HG02763 (cell line): Measurements from ENCODE around the gene PCSK9.

Source experiments
- ATAC-seq: cut with Tn5 transposase; IDR thresholded peaks from one replicate; pipeline ENCODE4 v1.9.1; 2021; ENCODE audit warnings: mild to moderate bottlenecking, moderate library complexity; ENCODE audit not compliant: unreplicated experiment

PCSK9 gene

DNA sequence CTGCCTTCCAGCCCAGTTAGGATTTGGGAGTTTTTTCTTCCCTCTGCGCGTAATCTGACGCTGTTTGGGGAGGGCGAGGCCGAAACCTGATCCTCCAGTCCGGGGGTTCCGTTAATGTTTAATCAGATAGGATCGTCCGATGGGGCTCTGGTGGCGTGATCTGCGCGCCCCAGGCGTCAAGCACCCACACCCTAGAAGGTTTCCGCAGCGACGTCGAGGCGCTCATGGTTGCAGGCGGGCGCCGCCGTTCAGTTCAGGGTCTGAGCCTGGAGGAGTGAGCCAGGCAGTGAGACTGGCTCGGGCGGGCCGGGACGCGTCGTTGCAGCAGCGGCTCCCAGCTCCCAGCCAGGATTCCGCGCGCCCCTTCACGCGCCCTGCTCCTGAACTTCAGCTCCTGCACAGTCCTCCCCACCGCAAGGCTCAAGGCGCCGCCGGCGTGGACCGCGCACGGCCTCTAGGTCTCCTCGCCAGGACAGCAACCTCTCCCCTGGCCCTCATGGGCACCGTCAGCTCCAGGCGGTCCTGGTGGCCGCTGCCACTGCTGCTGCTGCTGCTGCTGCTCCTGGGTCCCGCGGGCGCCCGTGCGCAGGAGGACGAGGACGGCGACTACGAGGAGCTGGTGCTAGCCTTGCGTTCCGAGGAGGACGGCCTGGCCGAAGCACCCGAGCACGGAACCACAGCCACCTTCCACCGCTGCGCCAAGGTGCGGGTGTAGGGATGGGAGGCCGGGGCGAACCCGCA, at the start of gene PCSK9:
PCSK9 (plus strand) TSS at position 207 of the 741 bp plus-strand sequence; CDS start at position 497, 290 bp downstream.
- no peak for ATAC-seq

DNA sequence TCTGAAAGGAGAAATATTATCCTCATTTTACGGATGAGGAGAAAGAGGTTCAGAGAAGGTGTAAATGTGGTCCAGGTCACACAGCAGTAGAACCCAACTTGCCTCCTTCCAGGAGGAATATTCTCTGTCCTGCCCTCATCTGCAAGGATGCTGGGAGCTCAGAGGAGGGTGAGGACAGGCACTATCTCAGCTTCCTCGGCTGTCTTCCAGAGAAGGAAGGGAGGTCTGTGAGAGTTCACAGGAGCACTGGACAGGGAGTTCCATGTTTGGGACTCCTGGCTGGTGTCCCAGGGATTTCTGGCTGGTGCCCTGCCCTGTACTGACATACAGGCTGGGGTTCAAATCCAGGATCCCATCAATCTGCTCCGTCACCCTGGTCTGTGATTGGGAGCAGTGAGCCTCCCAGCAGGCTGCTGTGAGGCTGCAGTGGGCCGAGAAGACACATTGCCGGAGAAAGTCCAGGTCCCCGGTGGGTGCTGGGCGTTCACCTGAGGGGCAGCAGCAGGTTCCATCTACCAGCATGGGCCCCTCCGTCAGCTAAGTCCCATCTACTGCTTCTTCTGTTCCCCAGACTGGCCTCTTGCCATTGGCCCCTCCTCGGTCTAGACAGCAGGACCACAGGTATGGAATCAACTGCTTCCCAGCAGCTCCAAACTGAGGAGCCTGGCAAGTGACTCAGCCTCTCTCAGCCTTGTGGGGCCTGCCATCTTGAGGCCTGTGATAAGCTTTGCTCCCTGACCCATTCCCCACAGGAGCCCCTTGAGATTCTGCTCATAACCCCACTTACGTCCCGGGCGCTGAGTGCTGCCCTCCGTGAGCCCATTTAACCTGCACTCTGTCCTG, 49.2 kb upstream of the PCSK9 start:
- ATAC-seq, result no peak

DNA sequence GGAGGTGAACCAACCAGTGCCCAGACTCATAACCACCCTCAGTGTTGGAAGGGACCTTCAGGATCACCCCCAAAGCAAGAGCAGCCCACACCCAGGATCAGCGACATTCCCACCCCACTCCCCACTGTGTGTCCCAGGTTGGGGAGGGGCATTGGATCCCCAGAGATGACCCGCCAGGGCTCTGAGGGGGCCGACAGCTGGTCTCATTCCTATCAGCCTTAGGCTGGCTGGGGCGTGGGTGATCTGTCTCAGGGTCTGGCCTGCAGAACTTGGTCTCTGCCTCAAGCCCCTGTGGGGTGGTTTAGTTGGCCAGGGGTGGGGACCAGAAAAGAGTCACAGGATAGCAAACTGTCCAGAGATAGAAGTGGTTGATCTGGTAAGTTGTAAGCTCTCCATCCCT, 48.4 kb upstream of the PCSK9 start:
- no peak for ATAC-seq

DNA sequence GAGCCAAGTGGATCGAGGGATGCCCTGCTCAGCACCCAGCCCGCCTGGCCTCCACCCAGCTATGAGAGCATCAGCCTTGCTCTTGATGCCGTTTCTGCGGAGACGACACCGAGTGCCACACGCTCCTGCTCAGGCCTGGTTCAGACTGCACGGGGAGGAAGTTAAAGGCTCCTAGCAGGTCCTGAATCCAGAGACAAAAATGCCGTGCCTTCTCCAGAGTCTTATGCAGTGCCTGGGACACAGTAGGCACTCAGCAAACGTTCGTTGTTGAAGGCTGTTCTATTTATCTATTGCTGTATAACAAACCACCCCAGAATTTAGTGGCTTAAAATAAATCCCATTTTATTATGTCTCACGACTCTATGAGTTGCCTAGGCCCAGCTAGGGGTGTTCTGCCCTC, 47.4 kb upstream of the PCSK9 start:
- no peak for ATAC-seq

DNA sequence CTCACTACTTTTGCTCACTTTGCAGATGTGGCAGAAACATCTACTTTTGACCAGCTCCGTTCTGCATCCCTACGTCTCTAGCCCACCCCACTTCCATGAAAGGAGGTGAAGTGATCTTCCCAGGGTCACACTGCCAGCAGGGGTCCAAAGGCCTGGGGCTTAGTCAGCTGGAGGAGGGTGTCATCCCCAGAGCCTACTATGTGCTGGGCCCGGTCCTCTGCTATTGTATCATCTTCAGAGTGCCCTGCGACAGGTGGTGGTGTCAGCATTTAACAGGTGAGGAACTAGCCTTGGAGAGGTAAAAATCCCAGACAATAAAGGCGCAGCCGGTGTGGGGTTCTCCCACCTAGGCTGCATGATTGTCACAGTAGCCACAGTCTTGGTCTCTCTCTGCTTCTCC, 46.2 kb upstream of the PCSK9 start:
- no peak for ATAC-seq

DNA sequence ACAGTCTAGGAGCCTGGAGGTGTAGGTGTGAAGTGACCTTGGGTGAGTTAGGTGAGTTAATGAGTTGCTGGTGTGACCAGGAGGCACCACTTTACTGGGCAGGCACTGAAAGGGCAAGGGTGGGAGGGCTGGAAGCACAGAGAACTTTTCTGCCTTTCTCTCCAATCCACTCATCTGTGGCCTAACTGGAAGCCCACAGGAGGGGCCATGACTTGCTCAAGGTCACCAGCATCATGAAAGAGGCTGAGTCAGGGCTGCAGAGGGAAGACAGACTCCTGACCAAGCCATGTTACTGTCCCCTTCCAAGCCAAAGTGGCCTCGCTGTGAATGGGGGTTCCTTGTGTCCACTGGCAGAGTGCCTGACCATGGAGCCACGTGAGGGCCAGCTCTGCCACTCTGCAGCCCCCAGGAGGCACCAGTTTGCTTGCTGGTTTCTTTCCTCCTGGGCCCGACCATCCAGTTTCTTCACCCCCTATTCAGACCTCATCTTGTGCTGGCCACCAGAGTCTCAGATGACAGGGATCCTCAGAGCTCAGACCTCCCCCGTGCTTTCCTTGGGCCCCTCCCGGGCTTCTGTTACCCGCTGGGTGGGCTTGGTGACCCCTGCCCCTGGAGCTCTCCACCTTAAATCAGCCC, 44.9 kb upstream of the PCSK9 start:
- ATAC-seq, result no peak

DNA sequence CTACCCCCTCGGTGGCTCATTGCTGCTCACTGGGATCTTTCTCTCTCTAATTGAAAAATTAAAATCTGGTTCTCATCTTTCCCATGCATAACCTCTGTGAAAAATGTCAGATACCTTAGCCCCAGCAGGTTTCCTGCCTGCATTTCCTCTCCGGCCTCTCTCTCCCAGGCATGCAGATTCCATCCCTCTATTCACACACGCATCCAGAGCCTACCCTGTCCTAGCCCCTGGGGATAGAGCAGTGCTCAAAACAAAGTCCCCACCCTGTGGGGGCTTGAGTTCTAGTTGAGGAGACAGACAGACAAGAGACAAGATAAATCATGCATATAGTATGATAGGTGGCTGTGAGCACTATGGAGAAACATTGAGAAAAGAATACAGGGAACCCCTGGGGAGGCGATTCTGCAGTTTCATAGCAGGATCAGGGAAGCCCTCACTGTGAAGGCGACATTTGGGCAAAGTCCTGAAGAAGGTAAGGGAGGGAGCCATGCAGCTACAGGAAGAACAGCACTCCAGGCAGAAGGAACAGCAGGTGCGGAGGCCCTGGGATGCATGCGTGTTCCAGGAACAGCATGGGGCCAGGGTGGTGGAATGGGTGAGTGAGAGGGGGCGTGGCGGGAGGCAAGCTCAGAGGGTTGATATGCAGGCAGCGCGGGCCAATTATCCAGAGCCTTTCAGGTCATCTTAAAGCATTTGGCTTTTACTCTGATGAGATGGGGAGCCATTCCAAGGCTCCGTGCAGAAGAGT, 44.2 kb upstream of the PCSK9 start:
- no peak for ATAC-seq

DNA sequence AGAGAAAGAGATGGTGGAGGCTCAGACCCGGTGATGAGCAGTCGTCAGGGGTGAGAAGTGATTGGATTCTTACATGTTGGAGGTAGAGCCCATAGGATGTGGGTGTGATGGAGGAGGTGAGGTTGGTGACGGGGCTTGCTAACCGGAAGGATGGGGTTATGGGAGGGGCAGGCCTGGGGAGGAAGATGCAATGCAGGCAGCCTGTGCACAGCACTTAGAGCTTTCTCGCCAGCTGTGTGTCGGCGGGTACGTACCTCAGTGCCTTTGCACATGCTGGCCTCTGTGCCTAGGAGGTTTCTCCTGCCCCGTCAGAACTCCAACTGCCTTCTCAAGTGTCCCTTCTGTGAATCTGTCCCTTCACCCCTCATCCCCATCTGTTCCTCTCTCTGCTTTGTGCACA, 43.5 kb upstream of the PCSK9 start:
- ATAC-seq, result no peak

DNA sequence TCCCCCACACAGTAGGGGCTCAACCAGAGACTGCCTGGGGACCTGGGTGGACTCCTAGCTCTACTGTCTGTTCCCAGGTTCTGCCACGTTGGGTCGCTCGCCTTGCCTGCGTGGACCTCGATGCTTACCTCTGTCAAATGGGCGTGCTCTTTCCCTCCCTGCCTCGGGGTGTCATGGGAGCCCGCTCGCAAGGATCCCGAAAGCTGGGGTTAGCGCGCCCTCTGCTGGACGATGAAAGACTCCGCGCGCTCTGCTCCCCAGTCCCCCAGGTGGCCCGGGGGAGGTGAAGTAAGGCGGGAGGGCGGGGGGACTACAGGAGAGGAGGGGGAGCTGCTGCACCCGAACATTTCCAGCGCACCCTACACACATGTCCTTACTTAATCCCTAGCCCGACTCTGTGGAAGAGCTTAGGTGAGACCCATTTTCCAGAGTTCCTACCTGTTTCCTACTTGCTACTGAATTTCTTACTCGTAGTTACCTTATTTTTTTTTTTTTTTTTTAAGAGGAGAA, 42.9 kb upstream of the PCSK9 start:
- ATAC-seq, result no peak

DNA sequence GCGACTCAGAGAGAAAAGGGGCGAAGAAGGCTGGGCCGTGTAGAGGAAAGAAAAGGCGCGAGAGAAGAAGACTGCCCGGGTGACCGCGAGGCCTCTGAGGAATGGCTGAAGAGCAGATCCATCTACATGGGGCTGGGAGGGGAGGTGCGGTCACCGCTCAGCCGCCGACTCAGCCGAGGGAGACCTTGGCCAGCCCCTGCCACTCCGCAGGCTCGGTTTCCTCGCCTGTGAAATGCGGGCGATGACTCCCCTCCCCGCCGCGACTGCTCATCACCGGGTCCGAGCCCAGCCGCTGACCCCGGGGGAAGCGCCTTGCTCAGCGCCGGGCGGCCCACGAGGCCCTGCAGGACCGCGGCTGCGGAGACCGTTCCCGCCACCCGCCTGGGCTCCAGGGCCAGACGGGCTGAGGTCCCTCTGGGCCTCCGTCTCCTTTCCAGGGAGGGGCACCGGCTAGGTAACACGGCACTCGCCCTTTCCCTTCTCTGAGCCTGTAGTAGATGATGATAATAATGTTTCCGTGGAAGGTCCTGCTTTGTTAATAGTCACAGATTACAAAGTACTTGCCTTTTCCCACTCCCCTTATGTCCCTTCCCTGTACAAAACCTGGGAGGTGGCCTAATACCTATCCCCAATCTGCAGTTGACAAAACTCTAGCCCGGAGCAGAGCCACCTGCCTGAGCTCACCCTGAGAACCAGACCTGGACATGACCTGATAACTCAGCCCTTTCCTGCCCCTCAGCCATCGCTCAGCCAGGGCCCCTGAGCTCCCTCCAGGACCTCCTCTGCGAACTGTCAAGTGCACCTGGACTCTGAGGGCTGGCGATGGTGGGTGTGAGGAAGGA, 42.3 kb upstream of the PCSK9 start:
- ATAC-seq, result no peak

DNA sequence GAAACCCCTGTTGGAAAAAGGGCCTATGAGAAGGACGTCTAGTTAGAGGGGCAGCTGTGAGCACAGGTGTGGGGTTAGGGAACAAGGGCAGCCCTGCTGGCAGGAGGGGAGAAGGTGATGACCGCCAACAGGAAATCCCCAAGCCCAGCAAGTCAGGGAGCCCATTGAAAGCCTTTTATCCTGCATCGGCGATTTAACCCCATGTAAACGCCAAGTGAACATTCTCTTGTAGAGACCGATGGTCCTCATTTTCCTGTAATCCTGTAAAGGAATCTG, 41.7 kb upstream of the PCSK9 start:
- ATAC-seq, result no peak

DNA sequence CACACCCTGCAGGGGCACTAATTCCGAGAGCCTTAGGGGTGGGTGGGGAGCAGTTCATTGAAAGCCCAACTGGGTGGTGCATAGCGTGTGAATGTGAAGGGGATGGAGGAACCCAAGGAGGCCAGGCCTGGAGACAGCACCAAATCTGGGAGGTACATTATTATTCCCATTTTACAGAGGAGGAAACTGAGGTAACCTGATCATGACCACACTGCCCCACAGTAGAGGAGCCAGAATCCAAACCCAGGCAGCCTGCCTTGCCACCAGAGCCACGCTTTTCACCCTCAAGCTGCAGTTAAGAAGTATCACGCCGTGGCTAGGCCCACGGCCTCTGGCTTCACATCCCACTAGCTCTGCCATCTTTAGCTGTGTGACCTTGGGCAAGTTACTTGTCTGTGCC, 41.2 kb upstream of the PCSK9 start:
- ATAC-seq, result no peak

DNA sequence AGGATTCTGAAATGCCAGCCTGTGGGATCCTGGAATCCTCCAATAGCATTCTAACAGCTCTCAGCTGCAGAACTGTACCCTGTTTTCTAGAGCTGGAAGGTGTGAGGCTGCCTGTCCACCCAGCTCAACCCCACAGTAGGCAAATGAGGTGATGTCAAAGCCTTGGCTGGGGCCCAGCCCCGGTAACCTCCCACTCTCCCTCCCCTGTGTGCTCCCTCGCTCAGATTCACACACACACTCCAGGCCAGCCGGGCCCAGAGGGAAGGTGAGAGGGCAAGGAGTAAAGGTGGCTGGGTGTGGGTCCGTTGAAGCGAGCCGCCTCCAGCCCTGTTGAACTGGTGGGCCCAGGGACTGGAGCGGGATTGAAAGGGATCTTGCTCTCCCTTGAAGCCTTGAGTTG, 40.7 kb upstream of the PCSK9 start, which contains the start of gene BSND:
BSND (plus strand) TSS at position 257 of the 400 bp plus-strand sequence. CDS start 254 bp downstream, outside the sequence.
- no peak for ATAC-seq

DNA sequence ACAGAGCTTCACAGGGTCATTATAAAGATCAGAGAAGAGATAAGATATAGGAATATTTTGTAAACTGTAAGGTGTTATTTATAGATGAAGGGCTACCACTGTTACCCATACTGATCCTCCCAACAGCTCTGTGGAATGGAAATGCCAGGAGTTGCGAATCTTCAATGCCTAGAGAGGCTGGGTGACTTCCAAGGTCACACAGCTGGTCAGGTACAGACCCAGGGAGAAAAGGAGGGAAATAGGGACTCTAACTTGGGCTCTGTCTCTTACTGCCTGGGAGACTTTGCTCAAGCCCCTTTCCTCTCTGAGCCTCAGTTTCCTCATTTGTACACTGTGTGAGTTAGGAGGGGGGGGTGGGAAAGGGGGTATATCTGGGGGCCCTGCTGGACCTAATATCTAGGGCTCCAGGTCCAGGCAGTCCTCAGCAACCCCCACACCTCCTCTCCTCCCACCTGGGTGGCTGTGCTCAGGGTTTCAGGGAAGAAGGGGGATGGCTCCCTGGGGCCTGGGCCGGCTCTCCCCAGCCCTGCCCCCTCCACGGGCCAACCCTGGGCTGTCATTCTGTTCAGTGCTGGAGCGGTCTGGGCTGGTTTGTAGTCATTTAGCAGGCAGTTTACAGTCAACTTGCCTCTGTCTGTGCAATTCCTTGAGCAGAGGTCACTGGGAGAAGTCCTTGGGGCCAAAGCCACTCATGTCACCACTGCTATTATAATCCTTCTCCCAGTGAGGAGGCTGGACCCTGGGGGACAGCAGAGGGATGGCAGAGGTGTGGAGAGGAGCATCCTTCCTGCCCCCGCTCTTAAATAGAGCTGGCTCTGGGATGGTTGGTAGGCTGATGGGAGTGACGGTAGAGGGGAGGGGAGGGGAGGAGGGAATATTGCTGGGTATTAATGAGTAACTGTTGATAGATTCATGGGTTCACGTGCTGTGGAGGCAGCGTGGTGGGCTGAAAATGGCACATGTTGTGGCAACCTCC, 39.0 kb upstream of the PCSK9 start:
- no peak for ATAC-seq

DNA sequence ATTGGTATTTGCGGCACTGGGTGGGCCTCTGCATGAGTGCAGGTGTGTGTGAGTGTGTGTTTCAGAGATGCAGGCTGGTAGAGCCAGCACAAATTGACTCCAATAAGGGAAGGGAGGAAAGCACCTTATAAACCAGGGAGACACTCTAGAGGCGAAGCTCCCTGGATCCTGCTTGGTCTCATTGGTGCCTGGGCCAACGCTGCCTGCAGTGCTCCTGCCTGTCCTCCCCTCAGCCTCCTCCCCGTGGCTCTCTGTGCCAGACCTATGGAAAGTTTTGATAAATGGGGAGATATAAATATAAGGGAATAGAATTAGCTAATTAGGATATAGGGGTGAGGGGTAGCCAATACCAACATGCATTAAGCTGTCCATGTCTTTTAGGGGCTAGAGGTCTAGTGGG, 38.0 kb upstream of the PCSK9 start:
- ATAC-seq, result no peak

DNA sequence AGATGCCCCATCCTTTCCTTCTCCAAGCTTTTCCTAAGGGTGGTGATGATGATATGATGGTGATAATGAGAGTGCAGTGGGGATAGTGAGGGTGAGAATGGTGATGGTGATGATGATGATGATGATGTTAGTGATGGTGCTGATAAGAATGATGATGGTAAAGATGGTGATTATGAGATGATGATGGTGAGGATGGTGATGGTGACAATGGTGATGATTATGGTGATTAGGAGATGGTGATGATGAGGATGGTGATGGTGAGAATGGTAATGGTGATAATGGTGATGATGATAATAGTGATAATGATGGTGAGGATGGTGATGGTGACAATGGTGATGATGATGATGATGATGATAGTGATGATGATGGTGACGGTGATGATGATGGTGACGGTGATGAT, 36.7 kb upstream of the PCSK9 start:
- ATAC-seq, result no peak

DNA sequence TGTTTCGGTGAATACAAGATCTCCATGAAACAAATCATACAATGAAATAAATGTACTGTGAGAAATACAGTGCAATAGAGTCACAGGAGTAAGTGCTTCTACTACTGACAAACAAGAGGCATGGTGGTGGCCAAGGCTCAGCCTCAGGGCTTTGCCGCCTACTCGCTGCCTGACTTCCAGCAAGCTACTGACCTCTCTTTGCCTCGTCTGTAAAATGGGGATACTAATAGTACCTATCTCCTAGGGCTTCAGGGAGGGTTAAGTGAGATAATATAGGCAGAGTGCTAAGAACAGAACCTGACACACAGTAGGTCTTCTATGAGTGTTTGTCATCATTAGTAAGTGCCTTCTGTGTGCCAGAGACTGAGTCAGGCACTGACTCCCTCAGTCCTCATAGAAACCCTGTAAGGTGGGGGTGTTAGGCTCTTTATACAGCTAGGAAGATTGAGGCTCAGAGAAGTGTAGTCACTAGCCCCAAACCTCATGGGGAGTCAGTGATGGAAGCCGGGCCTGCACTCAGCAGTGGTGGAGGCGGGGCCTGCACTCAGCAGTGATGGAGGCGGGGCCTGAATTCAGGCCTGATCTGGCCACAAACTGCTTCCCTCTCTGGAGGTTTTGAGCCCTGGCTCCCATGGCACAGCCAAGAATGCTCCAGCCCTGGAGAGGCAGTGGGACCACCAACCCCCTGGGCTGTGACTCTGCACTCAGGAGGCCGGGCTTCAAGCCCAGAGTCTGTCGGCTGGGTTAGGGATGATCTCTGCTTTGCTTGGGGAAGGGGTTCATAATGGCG, 33.8 kb upstream of the PCSK9 start:
- ATAC-seq, result no peak

DNA sequence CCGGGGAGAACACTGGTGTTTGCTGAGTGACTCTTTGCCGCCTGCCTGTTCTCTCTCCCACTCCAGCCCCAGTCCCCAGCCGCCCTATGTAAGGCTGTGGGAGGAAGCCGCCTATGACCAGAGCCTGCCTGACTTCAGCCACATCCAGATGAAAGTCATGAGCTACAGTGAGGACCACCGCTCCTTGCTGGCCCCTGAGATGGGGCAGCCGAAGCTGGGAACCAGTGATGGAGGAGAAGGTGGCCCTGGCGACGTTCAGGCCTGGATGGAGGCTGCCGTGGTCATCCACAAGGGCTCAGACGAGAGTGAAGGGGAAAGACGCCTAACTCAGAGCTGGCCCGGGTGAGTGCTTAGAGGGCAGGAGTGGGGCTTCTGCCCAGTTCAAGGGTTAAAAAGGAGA, 32.4 kb upstream of the PCSK9 start:
- ATAC-seq, result no peak
